Coronary artery (tissue), 2 donors: ENCODE results near the gene ATF3.

Source experiments
- DNase-seq: peaks from one replicate; pipeline ENCODE4 v3.0.0-alpha.2; 2017; ENCODE audit warnings: low spot score
- H3K27ac ChIP-seq, 2 donors: fragments of 200-600 bp; sonication (generic); one replicate each; pipeline ENCODE4 v1.5.1; 2016 to 2019
- H3K4me3 ChIP-seq: fragments of 200-600 bp; sonication (generic); 2 replicates; pipeline ENCODE4 v1.5.1; 2016; ENCODE audit warnings: mild to moderate bottlenecking, moderate library complexity
- TF ChIP-seq, protein P1 (sequence below): fragments of 200-600 bp; sonication (generic); IDR thresholded peaks from one replicate; pipeline ENCODE4 v1.5.1; 2019; ENCODE audit warnings: antibody characterized with exemption

ATF3 gene

DNA sequence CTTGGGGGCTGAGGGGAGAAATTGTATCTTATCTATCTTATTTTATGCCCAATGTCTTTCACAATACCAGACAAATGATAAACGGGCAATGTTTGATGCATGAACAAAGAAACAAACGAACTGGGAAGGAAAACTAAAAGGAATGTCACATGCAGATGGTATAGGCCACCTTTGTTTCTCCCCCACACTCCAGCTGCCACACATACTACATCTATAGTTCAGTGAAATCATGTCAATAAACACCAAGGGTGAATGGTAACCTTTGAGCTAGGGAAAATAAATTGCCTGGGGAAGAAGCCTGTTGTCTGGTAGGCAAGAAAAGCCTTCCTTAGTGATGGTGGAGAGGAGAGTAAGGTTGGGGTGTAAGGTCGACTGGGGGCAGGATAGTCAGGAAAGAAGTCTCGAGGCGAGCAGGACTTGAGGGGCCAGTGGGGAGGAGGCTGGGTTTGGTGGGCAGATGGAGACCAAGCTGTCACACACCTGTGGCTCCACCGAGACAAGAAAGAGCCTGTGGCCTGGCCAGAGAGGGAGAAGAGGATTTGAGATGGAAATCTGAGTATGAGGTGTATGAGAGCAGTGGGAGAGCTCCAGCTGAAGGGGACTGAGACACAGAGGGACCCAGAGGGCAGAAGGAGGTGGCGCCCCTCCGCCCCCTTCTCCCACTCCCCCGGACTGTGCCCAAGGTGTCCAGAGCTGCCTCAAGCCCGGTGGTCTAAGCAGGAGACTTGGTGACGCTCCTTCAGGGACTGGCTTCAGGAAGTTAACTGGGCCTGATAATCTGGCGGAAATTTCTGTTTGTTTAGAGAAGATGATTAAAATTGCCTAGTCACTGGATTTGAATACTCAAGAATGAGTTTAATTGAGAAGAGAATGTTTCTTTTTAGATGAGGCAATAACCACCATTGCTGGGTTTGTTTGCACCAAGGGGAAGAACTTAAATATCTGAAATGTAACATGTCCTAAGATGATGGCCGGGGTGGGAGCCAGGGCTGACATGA lies 37.3 kb downstream of the ATF3 start:
- Histone ChIP-seq H3K4me3 (no peak overlapping the region), H3K27ac (no peak overlapping the region)
- TF ChIP-seq, protein P1, sequence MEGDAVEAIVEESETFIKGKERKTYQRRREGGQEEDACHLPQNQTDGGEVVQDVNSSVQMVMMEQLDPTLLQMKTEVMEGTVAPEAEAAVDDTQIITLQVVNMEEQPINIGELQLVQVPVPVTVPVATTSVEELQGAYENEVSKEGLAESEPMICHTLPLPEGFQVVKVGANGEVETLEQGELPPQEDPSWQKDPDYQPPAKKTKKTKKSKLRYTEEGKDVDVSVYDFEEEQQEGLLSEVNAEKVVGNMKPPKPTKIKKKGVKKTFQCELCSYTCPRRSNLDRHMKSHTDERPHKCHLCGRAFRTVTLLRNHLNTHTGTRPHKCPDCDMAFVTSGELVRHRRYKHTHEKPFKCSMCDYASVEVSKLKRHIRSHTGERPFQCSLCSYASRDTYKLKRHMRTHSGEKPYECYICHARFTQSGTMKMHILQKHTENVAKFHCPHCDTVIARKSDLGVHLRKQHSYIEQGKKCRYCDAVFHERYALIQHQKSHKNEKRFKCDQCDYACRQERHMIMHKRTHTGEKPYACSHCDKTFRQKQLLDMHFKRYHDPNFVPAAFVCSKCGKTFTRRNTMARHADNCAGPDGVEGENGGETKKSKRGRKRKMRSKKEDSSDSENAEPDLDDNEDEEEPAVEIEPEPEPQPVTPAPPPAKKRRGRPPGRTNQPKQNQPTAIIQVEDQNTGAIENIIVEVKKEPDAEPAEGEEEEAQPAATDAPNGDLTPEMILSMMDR, result no peak
- no peak for DNase-seq

DNA sequence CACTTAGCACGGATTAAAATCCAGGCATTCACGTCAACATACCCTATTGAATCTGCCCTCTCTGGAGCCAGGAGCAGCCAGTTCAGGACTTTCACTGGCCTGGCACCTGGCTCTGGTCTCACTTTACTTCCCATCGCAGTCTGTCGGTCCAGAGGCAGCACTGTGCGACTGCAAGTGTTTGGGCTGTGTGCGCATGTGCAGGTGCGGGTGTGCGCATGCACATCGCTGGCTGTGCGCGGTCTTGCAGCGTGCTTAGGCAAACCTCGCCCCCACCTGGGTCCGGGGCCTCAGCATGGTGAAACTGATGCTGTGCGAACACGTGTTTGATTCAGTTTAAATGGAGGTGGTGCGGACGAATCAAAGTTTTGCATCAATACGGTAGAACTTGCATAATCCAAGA lies 38.0 kb downstream of the ATF3 start:
- no peak for DNase-seq
- no peak overlapping the region for H3K27ac ChIP-seq
- no peak overlapping the region for H3K4me3 ChIP-seq
- TF ChIP-seq, protein P1, result no peak

DNA sequence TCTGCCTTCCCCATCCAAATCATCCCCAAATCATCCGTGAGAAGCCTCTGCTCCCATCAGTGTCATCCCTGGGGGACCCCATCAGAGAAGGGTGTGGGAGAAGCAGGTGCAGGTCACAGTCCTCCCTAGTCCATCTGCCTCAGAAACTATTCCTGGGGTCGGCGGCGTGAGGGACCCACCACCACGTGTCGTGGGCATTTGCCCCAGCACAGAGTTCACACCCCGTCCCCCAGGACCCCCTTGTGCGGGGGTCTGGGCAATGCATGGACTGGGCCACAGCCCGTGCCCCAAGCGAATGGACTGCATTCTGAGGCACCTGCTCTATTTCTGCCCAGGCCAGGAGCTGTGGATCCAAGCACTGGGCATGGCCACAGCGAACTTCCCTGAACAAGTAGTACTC lies 38.4 kb downstream of the ATF3 start:
- Histone ChIP-seq H3K4me3 (no peak overlapping the region), H3K27ac (no peak overlapping the region)
- TF ChIP-seq, protein P1, result no peak
- no peak for DNase-seq

DNA sequence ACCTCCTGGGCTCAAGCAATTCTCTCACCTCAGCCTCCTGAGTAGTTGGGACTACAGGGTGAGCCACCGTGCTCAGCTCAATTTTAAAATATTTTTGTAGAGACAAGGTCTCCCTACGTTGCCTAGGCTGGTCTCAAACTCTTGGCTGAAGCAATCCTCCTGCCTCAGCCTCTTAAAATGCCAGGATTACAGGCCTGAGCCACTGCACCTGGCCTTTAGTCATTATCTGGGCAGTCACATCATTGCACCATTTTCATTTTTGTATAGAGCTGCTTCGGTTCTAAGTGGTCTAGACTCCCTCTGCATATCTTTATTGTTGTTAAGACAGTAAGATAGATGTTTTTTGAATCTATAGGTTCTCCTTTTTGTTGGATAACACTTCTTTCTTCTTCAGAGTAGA lies 39.9 kb downstream of the ATF3 start:
- DNase-seq, result no peak
- Histone ChIP-seq H3K4me3 (no peak overlapping the region), H3K27ac (no peak overlapping the region)
- TF ChIP-seq, protein P1, result no peak

DNA sequence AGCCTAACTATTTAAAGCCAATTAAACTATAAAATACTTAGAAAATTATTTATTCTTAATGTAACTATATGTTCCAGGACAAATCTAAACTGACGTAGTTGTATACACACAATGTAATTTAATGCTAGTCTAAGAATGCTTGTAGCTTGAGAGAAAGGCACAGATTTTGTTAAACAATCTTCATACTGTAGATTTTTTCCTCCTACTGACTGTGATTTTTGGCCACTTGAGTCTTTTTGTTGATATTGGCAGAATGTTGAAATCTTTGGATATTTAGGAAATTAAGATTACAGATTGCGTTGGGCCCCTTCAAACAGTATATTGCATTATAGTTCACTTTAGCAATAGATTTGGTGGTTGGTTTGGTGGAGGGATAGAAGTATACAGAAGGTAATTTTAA lies 40.5 kb downstream of the ATF3 start:
- DNase-seq, result no peak
- no peak overlapping the region for H3K4me3 ChIP-seq
- TF ChIP-seq, protein P1, result no peak
- no peak overlapping the region for H3K27ac ChIP-seq

DNA sequence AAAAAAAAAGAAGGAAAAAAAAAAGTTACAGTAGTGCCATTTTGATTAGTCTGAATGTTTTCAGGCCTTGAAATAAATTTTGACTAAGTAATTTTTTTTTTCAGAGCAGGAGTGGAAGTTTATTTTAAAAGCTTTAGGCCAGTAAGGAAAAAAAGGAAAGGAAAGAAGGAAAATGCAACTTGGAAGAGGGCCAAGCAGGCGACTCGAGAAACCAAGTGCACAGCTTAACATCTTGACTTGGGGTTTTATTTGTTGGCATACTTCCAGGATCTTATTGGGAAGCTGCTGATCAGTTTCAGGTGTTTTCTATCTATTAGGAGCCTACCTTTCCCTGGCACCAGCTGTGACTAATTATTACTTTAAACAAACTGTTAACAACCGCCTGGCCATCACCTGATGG lies 41.7 kb downstream of the ATF3 start:
- TF ChIP-seq, protein P1, result no peak
- H3K4me3 ChIP-seq, result no peak overlapping the region
- peak overlapping the region in 1 of 2 donors; percentile 13 for H3K27ac ChIP-seq
- DNase-seq, result peak; percentile 19

DNA sequence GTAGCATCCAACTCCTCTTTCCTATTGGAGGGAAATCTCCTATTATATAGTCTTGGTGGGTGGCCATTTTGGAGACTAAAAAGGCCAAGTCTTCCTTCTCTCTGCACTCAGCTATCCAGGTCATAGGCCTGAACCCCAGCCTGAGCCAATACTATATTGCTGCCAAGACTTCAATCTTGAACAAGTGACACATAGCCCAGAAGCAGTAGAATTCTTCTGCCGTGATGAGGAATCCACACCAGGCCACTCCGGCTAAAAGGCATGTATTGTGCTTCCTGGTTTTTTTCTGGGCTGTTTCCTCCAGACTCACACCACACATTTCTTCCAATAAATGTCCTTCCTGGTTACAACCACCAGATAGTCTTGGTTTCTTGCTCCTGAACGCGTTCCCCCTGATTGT lies 43.0 kb downstream of the ATF3 start:
- Histone ChIP-seq H3K27ac (peak overlapping the region in 1 of 2 donors; percentile 51), H3K4me3 (no peak overlapping the region)
- TF ChIP-seq, protein P1, result no peak
- no peak for DNase-seq
